WERI-Rb-1 (cell line): ENCODE data around the gene SLA2.

ENCODE experiments used
- DNase-seq: peaks from one replicate; pipeline ENCODE4 v3.0.0-alpha.2; 2020
- H3K27ac ChIP-seq: fragments of 250-450 bp; sonication (Bioruptor Pico); 2 replicates; pipeline ENCODE4 v1.5.1; 2020; ENCODE audit warnings: mild to moderate bottlenecking, moderate library complexity
- H3K27me3 ChIP-seq: fragments of 250-450 bp; sonication (Bioruptor Pico); 2 replicates; pipeline ENCODE4 v1.5.1; 2021; ENCODE audit warnings: mild to moderate bottlenecking, low read depth, moderate library complexity; ENCODE audit not compliant: insufficient read depth, severe bottlenecking
- H3K36me3 ChIP-seq: fragments of 250-450 bp; sonication (Bioruptor Pico); 2 replicates; pipeline ENCODE4 v1.5.1; 2020; ENCODE audit warnings: mild to moderate bottlenecking, moderate library complexity
- H3K4me3 ChIP-seq: 2 replicates; pipeline ENCODE4 v1.5.1; 2011; ENCODE audit warnings: low read depth, mild to moderate bottlenecking, control low read depth, low read length
- H3K9me3 ChIP-seq: fragments of 250-450 bp; sonication (Bioruptor Pico); 2 replicates; pipeline ENCODE4 v1.5.1; 2021; ENCODE audit warnings: mild to moderate bottlenecking, moderate library complexity; ENCODE audit not compliant: severe bottlenecking
- CTCF ChIP-seq: IDR thresholded peaks from 2 replicates; pipeline ENCODE4 v1.5.1; 2011; ENCODE audit warnings: low read depth, mild to moderate bottlenecking, control low read depth, inconsistent platforms, low read length

The SLA2 gene

GRCh38 chr20:36593347-36593929, 52.6 kb downstream of the SLA2 start:
- Histone ChIP-seq H3K27ac (no peak overlapping the region), H3K27me3 (no peaks in the 10 kb centered on the region), H3K4me3 (no peak overlapping the region), H3K9me3 (no peaks in the 10 kb centered on the region), H3K36me3 (peaks cover 38% of the 10 kb centered on the region)
- no peak for TF ChIP-seq CTCF
- no peak for DNase-seq

- Histone ChIP-seq H3K27ac (peak overlapping the region; percentile 42), H3K36me3 (peaks cover 38% of the 10 kb centered on the region), H3K4me3 (no peak overlapping the region), H3K9me3 (no peaks in the 10 kb centered on the region), H3K27me3 (no peaks in the 10 kb centered on the region)
- peak; percentile 58 for DNase-seq
- peak; percentile 66 for TF ChIP-seq CTCF
These were observed 53.9 kb downstream of the SLA2 start for GRCh38 chr20:36591854-36592641.

GRCh38 chr20:36591281-36591680, 54.7 kb downstream of the SLA2 start:
- Histone ChIP-seq H3K9me3 (no peaks in the 10 kb centered on the region), H3K27me3 (no peaks in the 10 kb centered on the region), H3K4me3 (no peak overlapping the region), H3K27ac (peak overlapping the region; percentile 42; the same call in 1 of the 2 replicates), H3K36me3 (peaks cover 38% of the 10 kb centered on the region)
- TF ChIP-seq CTCF: no peak
- DNase-seq: no peak

- H3K27me3 ChIP-seq: no peaks in the 10 kb centered on the region
- H3K36me3 ChIP-seq: peaks cover 36% of the 10 kb centered on the region
- no peaks in the 10 kb centered on the region for H3K9me3 ChIP-seq
- DNase-seq: no peak
- TF ChIP-seq CTCF: no peak
- H3K4me3 ChIP-seq: no peak overlapping the region
- H3K27ac ChIP-seq: no peak overlapping the region
These were observed 58.5 kb downstream of the SLA2 start for GRCh38 chr20:36587388-36588070.

- H3K27ac ChIP-seq: no peak overlapping the region
These were observed 60.4 kb downstream of the SLA2 start for GRCh38 chr20:36585410-36586125.

More at GRCh38 chr20:36585410-36586125, 60.4 kb downstream of the SLA2 start:
- H3K4me3 ChIP-seq: no peak overlapping the region
- no peak for DNase-seq
- H3K9me3 ChIP-seq: no peaks in the 10 kb centered on the region
- TF ChIP-seq CTCF: no peak
- H3K36me3 ChIP-seq: peaks cover 41% of the 10 kb centered on the region
- H3K27me3 ChIP-seq: no peaks in the 10 kb centered on the region
